ENCODE measurements around the gene TNS1.

GRCh38 chr2:217979151-217979811 lies 23.5 kb downstream of the TNS1 start:
- TF ChIP-seq CTCF (conservative IDR thresholded peaks at IDR 0.05; ENCODE audit: low read depth, low read length) (no peak), EZH2phosphoT487 (IDR thresholded peaks at IDR 0.05; ENCODE audit: borderline replicate concordance, low read length) (no peak)
